ENCODE results near the gene POLK.
"Not testable (repeated sequence)": the region's sequence is repeated elsewhere in the genome, so short reads cannot be mapped to it uniquely, and the experiment has no call there.

POLK gene

GRCh38 chr5:75510417-75510835 is 1.3 kb upstream of the POLK start:
- no peak for DNase-seq (ENCODE audit: low read depth in 3 of 3)

DNA sequence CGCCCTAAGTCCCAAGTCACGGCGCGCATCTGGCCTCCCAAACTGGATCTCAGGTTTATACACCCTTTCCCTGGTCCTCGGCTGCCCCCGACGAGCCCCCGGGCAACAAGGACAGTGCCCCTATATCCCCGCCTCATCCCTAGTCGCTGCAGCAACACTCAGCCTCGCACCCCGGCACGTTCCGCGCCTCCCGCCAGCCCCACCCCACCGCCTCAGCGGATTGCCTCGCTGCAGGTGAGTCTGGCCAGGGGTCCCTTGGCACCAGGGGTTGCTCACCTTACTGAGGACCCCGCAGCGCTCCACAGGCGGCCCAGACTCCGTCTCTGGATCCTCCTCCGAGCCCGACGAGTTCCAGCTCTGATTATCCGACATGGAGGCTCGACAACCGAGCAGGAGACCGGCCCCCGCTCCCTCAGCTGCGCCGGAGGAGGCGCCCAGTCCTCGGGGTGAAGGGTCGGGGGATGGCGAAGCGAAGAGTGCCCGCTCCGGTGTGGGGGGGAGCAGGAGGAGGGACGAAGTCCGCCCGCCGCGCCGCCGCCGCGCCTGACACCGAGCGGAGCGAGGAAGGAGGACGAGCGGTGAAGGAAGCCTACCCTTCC is 756 bp upstream of the POLK start:
- peak; percentile 1 to 33 (median 2) for DNase-seq (ENCODE audit: low read depth in 3 of 3)

DNA sequence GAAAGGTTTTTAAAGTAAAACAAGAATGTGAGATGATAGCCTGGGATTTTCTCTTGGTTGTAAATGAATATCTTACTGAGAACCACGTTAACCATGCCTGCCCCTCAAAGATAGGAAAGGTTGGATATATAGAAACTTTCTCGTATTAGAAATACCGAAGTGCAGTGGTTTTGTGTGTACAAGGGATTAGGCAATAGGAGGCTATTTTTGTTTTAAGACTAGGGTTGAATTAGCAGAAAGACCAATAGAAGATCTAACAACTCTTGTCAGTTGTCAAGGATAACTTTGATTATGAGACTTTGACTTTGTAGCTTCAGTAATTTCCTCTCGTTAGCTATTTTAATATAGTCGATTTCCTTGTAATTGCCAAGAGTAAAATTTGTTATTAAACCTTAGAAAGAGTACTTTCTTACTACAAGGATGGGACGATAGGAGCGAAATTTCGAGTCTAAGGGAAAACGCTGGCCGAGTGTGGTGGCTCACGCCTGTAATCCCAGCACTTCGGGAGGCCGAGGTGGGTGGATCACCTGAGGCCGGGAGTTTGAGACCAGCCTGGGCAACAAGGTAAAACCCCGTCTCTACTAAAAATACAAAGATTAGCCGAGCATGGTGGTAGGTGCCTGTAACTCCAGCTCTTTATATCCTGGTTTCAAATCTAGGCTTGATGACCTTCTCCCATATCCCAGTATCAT is 838 bp downstream of the POLK start:
- no peak for DNase-seq (ENCODE audit: low read depth in 3 of 3)

- DNase-seq (ENCODE audit: low read depth in 3 of 3): no peak
Observed at GRCh38 chr5:75513841-75514240, 2.1 kb downstream of the POLK start.

DNA sequence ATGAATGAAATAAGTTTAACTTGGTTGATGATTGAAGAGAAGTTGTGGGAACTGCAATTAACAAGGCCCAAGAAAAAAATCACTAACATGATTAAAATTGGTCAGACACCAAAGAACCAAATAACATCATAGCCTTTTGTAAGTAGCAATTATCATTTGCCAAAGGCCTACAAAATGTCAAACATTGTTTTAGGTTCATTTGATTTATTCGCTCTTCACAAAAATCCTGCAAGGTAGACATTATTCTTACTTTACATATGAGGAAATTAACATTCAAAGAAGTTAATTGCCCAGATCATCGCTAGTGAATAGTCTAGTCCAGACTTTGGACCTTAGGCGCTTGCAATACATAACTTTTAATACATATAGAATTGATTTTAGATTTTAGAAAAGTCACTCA is 2.6 kb downstream of the POLK start:
- DNase-seq (ENCODE audit: low read depth in 3 of 3): no peak

DNA sequence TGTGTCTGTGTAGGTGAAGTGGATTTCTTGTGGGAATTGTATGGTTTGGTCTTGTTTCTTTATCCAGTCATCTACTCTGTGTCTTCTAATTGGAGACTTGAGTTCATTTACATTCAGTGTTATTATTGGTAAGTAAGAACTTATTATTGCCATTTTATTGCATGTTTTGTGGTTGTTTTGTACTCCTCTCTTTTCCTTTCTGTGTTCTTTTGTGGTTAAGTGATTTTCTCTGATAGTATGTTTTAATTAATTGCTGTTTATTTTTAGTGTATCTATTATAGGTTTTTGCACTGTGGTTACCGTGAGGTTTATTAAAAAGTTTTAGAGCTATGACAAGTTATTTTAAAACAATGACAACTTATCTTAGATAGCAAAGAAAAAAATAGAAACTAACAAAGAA is 8.1 kb downstream of the POLK start:
- no peak for DNase-seq (ENCODE audit: low read depth in 3 of 3)

- DNase-seq (ENCODE audit: low read depth in 3 of 3): no peak
Observed at GRCh38 chr5:75521195-75521594, 9.5 kb downstream of the POLK start.

DNA sequence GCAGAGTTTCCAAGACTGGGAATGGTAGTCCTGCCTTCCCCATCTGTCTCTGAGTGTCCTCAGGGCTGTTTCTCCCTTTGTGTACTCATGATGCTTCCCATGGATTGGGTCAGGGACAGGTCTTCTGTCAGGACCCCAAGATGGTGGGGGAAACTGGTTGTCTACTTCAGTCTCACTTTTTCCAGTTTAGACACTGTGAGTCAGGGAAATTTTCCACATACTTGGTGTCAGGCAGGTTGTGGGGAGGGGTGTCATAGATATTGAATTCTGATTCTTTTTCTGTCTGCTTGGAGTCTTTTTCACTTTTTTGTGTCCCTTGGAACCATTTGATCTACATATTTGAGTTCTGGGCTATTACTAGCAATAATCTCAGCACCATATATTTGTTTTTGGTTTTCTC is 10.3 kb downstream of the POLK start:
- DNase-seq (ENCODE audit: low read depth in 3 of 3): no peak

DNA sequence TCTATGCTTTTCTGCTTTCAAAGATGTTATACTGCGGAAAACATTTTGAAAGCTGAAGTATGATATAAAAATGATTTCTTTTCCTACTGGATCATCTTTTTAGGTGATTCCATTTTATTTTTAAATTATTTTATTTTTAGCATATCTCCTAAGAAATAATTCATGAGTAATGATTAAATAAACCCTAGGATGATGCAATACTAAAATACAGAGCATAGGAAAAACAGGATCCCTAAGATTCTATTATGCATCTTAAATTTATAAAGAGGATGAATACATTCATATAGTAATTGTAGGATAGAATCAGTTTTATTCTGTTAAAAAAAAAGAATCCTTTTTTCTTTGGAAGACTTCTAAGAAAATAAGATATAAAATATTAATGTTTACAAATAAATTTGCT is 10.9 kb downstream of the POLK start:
- no peak for DNase-seq (ENCODE audit: low read depth in 3 of 3)

GRCh38 chr5:75523275-75523674 is 11.6 kb downstream of the POLK start:
- DNase-seq (ENCODE audit: low read depth in 3 of 3): no peak

- no peak for DNase-seq (ENCODE audit: low read depth in 3 of 3)
Observed at GRCh38 chr5:75524071-75524470, 12.4 kb downstream of the POLK start.

GRCh38 chr5:75524591-75524990 is 12.9 kb downstream of the POLK start:
- no peak for DNase-seq (ENCODE audit: low read depth in 3 of 3)

DNA sequence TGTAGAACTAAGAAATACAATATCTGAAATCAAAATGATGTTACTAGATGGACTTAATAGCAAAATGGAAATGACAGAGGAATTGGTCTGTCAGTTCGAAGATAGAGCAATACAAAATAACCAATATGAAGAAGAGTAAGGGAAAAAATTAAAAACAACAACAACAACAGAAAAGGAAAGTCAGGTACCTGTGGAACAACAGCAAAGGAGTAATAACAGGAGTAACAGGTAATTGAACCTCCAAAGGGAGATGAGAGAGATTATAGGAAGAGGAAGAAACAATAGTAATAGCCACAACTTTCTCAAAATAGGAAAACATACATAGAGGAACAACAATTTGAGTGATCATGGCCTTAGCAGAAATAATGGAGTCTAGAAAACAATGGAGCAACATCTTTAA is 13.7 kb downstream of the POLK start:
- no peak for DNase-seq (ENCODE audit: low read depth in 3 of 3)

- no peak for DNase-seq (ENCODE audit: low read depth in 3 of 3)
Observed at GRCh38 chr5:75526070-75526469, 14.4 kb downstream of the POLK start.

DNA sequence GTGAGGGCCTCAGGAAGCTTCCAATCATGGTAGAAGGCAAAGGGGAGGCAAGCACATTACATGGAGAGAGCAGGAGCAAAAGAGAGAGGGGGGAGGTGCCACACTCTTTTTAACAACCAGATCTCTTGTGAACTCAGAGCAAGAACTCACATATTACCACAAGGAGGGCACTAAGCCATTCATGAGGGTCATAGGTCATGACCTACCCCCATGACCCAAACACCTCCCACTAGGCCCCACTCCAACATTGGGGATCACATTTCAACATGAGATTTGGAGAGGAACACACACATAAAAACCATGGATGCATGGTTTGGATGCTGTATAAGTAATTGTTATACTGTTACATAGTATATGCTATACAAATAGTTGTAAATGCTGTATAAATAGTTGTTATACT is 17.5 kb downstream of the POLK start:
- no peak for DNase-seq (ENCODE audit: low read depth in 3 of 3)

- no peak for DNase-seq (ENCODE audit: low read depth in 3 of 3)
Observed at GRCh38 chr5:75532190-75532589, 20.5 kb downstream of the POLK start.

- not testable (repeated sequence) for DNase-seq (ENCODE audit: low read depth in 3 of 3)
Observed at GRCh38 chr5:75533716-75534115, 22.0 kb downstream of the POLK start.

DNA sequence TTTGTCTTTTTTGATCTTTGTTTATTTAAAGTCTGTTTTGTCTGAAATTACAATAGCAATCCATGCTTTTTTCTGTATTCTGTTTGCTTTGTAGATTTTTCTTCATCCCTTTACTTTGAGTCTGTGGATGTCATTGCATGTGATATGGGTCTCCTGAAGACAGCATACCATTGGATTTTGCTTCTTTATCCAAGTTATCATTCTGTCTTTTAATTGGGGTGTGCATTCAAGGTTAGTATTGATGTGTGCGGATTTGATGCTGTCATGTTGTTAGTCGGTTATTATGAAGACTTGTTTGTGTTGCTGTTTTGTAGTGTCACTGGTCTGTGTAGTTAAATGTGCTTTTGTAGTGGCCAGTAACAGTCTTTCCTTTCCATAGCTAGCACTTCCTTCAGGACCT is 23.0 kb downstream of the POLK start:
- no peak for DNase-seq (ENCODE audit: low read depth in 3 of 3)

DNA sequence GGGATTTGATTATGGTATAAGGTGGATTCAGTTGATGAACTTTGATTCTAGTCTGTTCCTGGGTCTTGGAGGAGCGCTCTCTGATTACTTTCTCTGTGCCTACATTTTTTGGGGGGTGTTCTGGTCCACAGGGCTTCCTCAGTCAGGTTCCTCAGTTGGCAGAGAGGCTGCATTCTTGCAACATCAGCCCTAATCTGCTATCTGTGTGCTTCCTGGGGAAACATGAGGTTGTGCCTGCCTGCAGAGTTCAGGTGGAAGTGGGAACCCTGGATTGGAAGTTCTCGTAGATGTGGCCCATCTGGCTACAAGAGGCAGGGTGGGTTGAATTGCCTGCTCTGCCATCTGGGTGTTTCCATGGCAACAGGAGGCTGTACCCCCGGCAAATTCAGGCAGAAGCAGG is 24.5 kb downstream of the POLK start:
- no peak for DNase-seq (ENCODE audit: low read depth in 3 of 3)

DNA sequence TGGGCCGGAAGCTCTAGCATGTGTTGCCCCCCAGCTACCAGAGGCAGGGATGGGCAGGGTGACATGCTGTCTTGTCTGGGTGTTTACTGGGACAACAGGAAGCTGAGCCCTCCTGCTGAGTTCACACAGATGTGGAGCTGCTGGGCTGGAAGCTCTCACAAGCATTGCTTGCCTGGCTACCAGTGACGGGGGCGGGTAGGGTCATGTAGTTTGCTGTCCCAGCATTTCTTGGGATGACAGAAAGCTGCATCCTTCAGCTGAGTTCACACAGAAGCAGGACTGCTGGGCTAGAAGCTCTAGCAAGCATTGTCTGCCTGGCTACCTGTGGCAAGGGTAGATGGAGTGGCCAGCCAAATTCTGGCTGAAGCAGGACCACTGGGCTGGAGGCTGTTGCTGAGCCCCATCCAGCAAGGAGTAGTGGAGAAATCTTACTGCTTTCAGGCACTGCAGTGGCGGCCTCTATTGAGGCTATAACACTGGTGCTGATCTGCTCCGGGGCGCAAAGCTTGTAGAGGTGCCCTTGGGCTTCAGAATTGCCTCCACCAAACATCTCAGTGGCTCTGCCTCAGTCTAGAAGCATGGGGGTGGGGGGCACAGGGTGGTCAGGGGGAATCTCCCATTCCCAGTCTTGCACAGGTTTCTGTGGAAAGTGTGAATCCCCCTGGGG is 25.1 kb downstream of the POLK start:
- no peak for DNase-seq (ENCODE audit: low read depth in 3 of 3)

DNA sequence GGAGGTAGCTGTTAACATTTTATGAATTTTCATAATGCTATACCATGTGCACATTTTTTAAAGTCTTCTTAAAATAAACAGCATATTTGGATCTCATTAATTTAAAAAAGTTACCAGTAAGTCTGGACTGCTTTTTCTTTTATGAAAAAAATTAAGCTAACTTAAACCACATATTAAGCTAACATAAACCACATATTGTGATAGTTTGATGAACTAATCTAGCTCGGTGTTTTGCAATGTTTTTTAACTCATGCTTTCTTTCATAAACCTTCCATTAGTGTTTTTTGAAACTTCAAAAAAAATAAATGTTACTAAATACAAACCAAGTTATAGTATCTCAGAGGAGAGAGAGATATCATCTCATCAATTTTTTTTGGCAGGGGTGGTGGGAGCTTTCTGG is 26.5 kb downstream of the POLK start:
- DNase-seq (ENCODE audit: low read depth in 3 of 3): no peak

- no peak for DNase-seq (ENCODE audit: low read depth in 3 of 3)
Observed at GRCh38 chr5:75545131-75545530, 33.4 kb downstream of the POLK start.

GRCh38 chr5:75546830-75547229 is 35.1 kb downstream of the POLK start:
- no peak for DNase-seq (ENCODE audit: low read depth in 3 of 3)
